Transverse colon (tissue), 4 donors: ENCODE data around the gene RIC1. TPM values are rescaled to one million over a fixed set of nuclear protein-coding genes. Genes with fewer than 3 reads are reported as not detected.
"Not testable (repeated sequence)": the region's sequence is repeated elsewhere in the genome, so short reads cannot be mapped to it uniquely, and the experiment has no call there.

Source experiments
- DNase-seq: peaks from one replicate; pipeline ENCODE4 v3.0.0-alpha.2; 2019
- H3K27ac ChIP-seq, 4 donors: fragments of 200-600 bp; sonication (generic); 2 replicates each; pipeline ENCODE4 v1.5.1; 2016 to 2018; ENCODE audit warnings: inconsistent platforms in 4 of 4
- H3K27me3 ChIP-seq: fragments of 200-600 bp; sonication (generic); 2 replicates; pipeline ENCODE4 v1.5.1; 2017; ENCODE audit warnings: inconsistent platforms
- H3K36me3 ChIP-seq, 4 donors: fragments of 200-600 bp; sonication (generic); 2 replicates each; pipeline ENCODE4 v1.5.1; 2017 to 2019; ENCODE audit warnings: inconsistent platforms in 4 of 4
- H3K4me1 ChIP-seq, 4 donors: fragments of 200-600 bp; sonication (generic); 2 replicates each; pipeline ENCODE4 v1.5.1; 2017 to 2020; ENCODE audit warnings: inconsistent platforms in 4 of 4
- H3K4me3 ChIP-seq, 4 donors: fragments of 200-600 bp; sonication (generic); 1 replicate in 1 of 4; 2 replicates in 3 of 4; pipeline versions ENCODE4 v1.5.1 to v1.6.1; 2017 to 2019; ENCODE audit warnings: inconsistent platforms in 4 of 4
- H3K9me3 ChIP-seq, 2 donors: fragments of 200-600 bp; sonication (generic); 2 replicates each; pipeline ENCODE4 v1.5.1; 2017 to 2019; ENCODE audit warnings: inconsistent platforms in 2 of 2
- CTCF ChIP-seq, 5 experiments: fragments of 200-600 bp in 3 of 5; fragments of 450-650 bp in 2 of 5; sonication (generic) in 3 of 5; IDR thresholded peaks; 1 replicate in 2 of 5; 2 replicates in 3 of 5; pipeline ENCODE4 v1.5.1; 2016 to 2017; ENCODE audit warnings: antibody characterized with exemption in 5 of 5, inconsistent platforms in 3 of 5, mild to moderate bottlenecking in 2 of 5, moderate library complexity in 1 of 5
- EP300 ChIP-seq: sonication (generic); formaldehyde crosslinking; IDR thresholded peaks from one replicate; pipeline ENCODE4 v1.6.1; 2017; ENCODE audit warnings: antibody characterized with exemption, low read depth
- POLR2A ChIP-seq: fragments of 450-650 bp; IDR thresholded peaks from one replicate; pipeline ENCODE4 v1.6.1; 2016; ENCODE audit warnings: antibody characterized with exemption, mild to moderate bottlenecking, moderate library complexity
- POLR2AphosphoS5 ChIP-seq, 3 donors: sonication (generic); formaldehyde crosslinking; IDR thresholded peaks; one replicate each; pipeline ENCODE4 v1.6.1; 2016; ENCODE audit warnings: antibody characterized with exemption in 3 of 3
- WGBS, 2 donors: methylation state at CpG; one replicate each; pipeline ENCODE4 v1.1.5; 2018; ENCODE audit warnings: low coverage in 1 of 2; 5-methylcytosine and 5-hydroxymethylcytosine counted together
- in situ Hi-C, 4 donors: fragments of 200-750 bp; cut with MboI; loops; one replicate each; pipeline versions ENCODE4 v1.15.0 to v1.15.1; 2017; ENCODE audit warnings: low sequenced_read_pairs in 3 of 4, low pct_ligation_motif_present in 1 of 4, low pct_unique_long_range_greater_than_20kb in 1 of 4
- intact Hi-C: fragments of 100-400 bp; cut with DNase I; formaldehyde crosslinking; loops from one replicate; pipeline ENCODE4 v1.15.1; 2023; ENCODE audit warnings: low total_unique reads
- total RNA-seq, 4 donors: library from RNA; depleted of rRNA; stranded (reverse); fragments of >200 nt; gene quantifications; one replicate each; pipeline ENCODE4 v1.1.0, GENCODE V29; 2016

RIC1 gene
- total RNA-seq, 4 donors from 2014 or later: 22.5 to 93.9 (median 42.8) TPM

- TF ChIP-seq CTCF (IDR thresholded peaks at IDR 0.05): no peak
- TF ChIP-seq POLR2A: no peak
- no peak for TF ChIP-seq POLR2AphosphoS5 (IDR thresholded peaks at IDR 0.05)
- no peak for TF ChIP-seq EP300
- no peak overlapping the region for H3K27ac ChIP-seq
- no peaks in the 10 kb centered on the region for H3K4me1 ChIP-seq
- WGBS, 2 donors: 100% methylated on average over 1 of the region's 2 CpGs; no CpG with 5 or more reads in 1 of the 2 donors
- DNase-seq: no peak
- no peak overlapping the region for H3K4me3 ChIP-seq
- intact Hi-C loops (no loop called here), in situ Hi-C loops (no loop called here)
- H3K9me3 ChIP-seq: peaks cover 19 to 22% of the 10 kb centered on the region in 2 donors
- no peaks in the 10 kb centered on the region for H3K27me3 ChIP-seq
- H3K36me3 ChIP-seq: no peaks in the 10 kb centered on the region
These were observed 21.6 kb downstream of the RIC1 start for GRCh38 chr9:5650356-5651105.

- no peak for TF ChIP-seq POLR2A
- no peak for TF ChIP-seq CTCF (IDR thresholded peaks at IDR 0.05)
- no peak for TF ChIP-seq EP300
- no peak for TF ChIP-seq POLR2AphosphoS5 (IDR thresholded peaks at IDR 0.05)
- in situ Hi-C loops: no loop called here
- Histone ChIP-seq H3K36me3 (no peaks in the 10 kb centered on the region), H3K27me3 (no peaks in the 10 kb centered on the region), H3K4me1 (no peaks in the 10 kb centered on the region), H3K4me3 (no peak overlapping the region), H3K9me3 (peaks cover 19 to 22% of the 10 kb centered on the region in 2 donors), H3K27ac (no peak overlapping the region)
- intact Hi-C loops: no loop called here
- DNase-seq: no peak
These were observed 22.3 kb downstream of the RIC1 start for GRCh38 chr9:5651246-5651645.

DNA sequence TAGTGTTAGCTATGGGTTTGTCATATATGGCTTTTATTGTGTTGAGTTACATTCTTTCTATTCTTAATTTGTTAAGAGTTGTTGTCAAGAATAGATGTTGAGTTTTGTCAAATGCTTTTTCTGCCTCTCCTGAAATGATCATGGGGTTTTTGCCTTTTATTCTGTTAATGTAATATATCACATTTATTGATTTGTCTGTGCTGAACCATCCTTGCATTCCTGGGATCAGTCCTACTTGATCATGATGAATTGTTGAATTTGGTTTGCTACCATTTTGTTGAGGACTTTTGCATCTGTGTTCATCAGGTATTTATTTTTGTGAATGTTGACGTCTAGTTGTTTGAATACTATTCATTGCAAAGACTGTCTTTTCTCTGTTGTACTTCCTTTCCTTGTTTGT is 23.9 kb downstream of the RIC1 start:
- H3K4me1 ChIP-seq: no peaks in the 10 kb centered on the region
- WGBS, 2 donors: 83 to 96% methylated on average over 1 of the region's 1 CpG
- intact Hi-C loops (no loop called here), in situ Hi-C loops (no loop called here)
- peaks cover 0 to 5% (median 0%) of the 10 kb centered on the region in 4 donors for H3K36me3 ChIP-seq
- H3K4me3 ChIP-seq: no peak overlapping the region
- H3K27ac ChIP-seq: no peak overlapping the region
- peaks cover 19 to 22% of the 10 kb centered on the region in 2 donors for H3K9me3 ChIP-seq
- no peak for TF ChIP-seq EP300
- TF ChIP-seq CTCF (IDR thresholded peaks at IDR 0.05): no peak
- no peak for TF ChIP-seq POLR2A
- no peak for TF ChIP-seq POLR2AphosphoS5 (IDR thresholded peaks at IDR 0.05)
- no peaks in the 10 kb centered on the region for H3K27me3 ChIP-seq
- no peak for DNase-seq

DNA sequence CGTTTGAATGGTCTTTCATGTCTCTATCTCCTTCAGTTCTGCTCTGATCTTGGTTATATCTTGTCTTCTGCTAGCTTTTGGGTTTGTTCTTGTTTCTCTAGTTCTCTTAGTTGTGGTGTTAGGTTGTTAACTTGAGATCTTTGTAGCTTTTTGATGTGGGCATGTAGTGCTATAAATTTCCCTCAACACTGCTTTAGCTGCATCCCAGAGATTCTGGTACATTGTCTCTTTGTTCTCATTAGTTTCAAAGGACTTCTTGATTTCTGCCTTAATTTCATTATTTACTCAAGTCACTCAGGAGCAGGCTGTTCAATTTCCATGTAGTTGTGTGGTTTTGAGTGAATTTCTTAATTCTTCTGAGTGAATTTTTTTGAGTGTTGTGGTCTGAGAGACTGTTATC is 33.9 kb downstream of the RIC1 start:
- H3K9me3 ChIP-seq, H3K36me3 ChIP-seq, in situ Hi-C loops, DNase-seq, H3K4me3 ChIP-seq, H3K4me1 ChIP-seq, H3K27me3 ChIP-seq, intact Hi-C loops, H3K27ac ChIP-seq: not testable (repeated sequence)
- WGBS, 2 donors: 81 to 100% methylated on average over 1 of the region's 1 CpG

DNA sequence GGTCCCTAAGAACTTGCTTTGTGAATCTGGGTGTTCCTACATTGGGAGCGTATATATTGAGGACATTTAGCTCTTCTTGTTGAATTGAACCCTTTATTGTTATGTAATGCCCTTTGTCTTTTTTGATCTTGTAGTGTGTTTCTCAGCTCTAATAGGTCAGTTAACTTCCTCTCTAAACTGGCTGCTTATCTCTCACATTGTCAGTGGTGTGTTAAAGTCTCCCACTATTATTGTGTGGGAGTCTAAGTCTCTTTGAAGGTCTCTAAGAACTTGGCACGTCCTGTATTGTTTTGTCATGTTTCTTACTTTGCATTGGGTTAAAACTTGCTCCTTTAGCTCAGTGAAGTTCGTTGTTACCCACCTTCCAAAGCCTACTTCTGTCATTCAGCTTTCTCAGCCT is 36.2 kb downstream of the RIC1 start:
- TF ChIP-seq EP300: no peak
- TF ChIP-seq POLR2A: no peak
- TF ChIP-seq POLR2AphosphoS5 (IDR thresholded peaks at IDR 0.05): no peak
- TF ChIP-seq CTCF (IDR thresholded peaks at IDR 0.05): no peak
- Histone ChIP-seq H3K27me3 (no peaks in the 10 kb centered on the region), H3K27ac (no peak overlapping the region), H3K4me1 (no peaks in the 10 kb centered on the region), H3K36me3 (peaks cover 0 to 4% (median 0%) of the 10 kb centered on the region in 4 donors), H3K4me3 (no peak overlapping the region), H3K9me3 (peaks cover 0 to 4% of the 10 kb centered on the region in 2 donors)
- WGBS, 2 donors: 87 to 88% methylated on average over 3 of the region's 3 CpGs
- DNase-seq: no peak
- in situ Hi-C loops: no loop called here
- intact Hi-C loops: no loop called here
